ENCODE results near the gene TMEM119.

DNA sequence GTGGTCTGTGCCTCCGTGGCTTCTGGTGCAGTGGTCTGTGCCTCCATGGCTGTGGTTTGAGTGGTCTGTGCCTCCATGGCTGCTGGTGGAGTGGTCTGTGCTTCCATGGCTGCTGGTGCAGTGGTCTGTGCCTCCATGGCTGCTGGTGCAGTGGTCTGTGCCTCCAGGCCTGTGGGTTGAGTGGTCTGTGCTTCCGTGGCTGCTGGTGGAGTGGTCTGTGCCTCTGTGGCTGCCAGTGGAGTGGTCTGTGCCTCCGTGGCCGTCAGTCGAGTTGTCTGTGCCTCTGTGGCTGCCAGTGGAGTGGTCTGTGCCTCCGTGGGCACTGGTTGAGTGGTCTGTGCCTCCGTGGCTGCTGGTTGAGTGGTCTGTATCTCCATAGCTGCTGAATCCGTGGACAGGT is 25.7 kb upstream of the TMEM119 start:
- TF ChIP-seq RAD21 (IDR thresholded peaks at IDR 0.05; ENCODE audit: low read length) (no peak), RFX5 (IDR thresholded peaks at IDR 0.05; ENCODE audit: low read depth, low read length) (no peak), POLR2A (IDR thresholded peaks at IDR 0.05; ENCODE audit: low read depth, low read length) (no peak), NFE2L2 (IDR thresholded peaks at IDR 0.05; ENCODE audit: low read depth, low read length) (no peak)
- TF ChIP-seq, protein P1, sequence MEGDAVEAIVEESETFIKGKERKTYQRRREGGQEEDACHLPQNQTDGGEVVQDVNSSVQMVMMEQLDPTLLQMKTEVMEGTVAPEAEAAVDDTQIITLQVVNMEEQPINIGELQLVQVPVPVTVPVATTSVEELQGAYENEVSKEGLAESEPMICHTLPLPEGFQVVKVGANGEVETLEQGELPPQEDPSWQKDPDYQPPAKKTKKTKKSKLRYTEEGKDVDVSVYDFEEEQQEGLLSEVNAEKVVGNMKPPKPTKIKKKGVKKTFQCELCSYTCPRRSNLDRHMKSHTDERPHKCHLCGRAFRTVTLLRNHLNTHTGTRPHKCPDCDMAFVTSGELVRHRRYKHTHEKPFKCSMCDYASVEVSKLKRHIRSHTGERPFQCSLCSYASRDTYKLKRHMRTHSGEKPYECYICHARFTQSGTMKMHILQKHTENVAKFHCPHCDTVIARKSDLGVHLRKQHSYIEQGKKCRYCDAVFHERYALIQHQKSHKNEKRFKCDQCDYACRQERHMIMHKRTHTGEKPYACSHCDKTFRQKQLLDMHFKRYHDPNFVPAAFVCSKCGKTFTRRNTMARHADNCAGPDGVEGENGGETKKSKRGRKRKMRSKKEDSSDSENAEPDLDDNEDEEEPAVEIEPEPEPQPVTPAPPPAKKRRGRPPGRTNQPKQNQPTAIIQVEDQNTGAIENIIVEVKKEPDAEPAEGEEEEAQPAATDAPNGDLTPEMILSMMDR (conservative IDR thresholded peaks at IDR 0.05; ENCODE audit: low read depth, low read length): no peak

Data from IMR-90 (cell line).